AG04450 (cell line): ENCODE results near the gene DPYD. TPM values are rescaled to one million over a fixed set of nuclear protein-coding genes. Genes with fewer than 3 reads are reported as not detected.

Source experiments
- CTCF ChIA-PET: fragments of 300-600, 350-600 bp; formaldehyde crosslinking; extraction: SDS; loops from one replicate; lab custom pipeline; 2022; ENCODE audit warnings: antibody characterized with exemption, inconsistent platforms; lab: Charles Lee
- POLR2A ChIA-PET: fragments of 350-600 bp; formaldehyde crosslinking; extraction: SDS; loops from one replicate; lab custom pipeline; 2021; ENCODE audit warnings: antibody characterized with exemption, inconsistent platforms; lab: Yijun Ruan, JAX
- DNase-seq: peaks from one replicate; pipeline ENCODE4 v3.0.0-alpha.2; 2011; ENCODE audit warnings: low read depth, low spot score
- H3K27ac ChIP-seq: one replicate; pipeline ENCODE4 v1.5.1; 2012; ENCODE audit warnings: low read depth, low read length, control low read depth
- H3K27me3 ChIP-seq: one replicate; pipeline ENCODE4 v1.6.0; 2012; ENCODE audit warnings: low read length; ENCODE audit not compliant: control insufficient read depth, insufficient read depth
- H3K4me3 ChIP-seq: 2 replicates; pipeline ENCODE4 v1.5.1; 2011; ENCODE audit warnings: mild to moderate bottlenecking, low read depth, low read length, control low read depth
- H3K9me3 ChIP-seq: 2 replicates; pipeline ENCODE4 v1.5.1; 2012; ENCODE audit warnings: low read length; ENCODE audit not compliant: control insufficient read depth, insufficient read depth
- polyA plus RNA-seq: library from polyadenylated mRNA; depleted of rRNA; stranded (reverse); fragments of >200 nt; gene quantifications from 2 replicates; pipeline ENCODE4 v1.2.3, GENCODE V29; 2011
- TF ChIP-seq, protein P1 (sequence below): IDR thresholded peaks from 2 replicates; pipeline ENCODE4 v1.5.1; 2011; ENCODE audit warnings: low read depth, low read length, control low read depth, inconsistent platforms

The DPYD gene
- polyA plus RNA-seq, 1 experiment, result 21.4 TPM

DNA sequence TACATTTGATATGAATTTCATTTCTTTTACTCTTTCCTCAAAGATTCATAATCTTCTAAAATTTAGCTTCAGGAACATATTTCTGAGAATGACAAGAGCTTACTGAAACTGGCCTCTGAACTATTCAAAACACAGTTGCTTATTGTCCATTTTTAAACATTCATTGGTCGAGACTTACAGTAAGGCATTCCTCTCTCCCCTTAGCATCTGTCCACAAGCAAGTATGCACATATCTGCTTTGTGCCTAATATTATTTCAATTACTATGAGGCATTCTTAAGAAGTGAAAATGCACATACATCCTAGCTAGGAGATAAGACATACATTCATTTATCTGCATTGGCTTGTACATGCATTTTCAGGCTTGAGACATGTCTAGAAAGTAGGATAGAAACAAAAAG, 710.5 kb downstream of the DPYD start:
- ChIA-PET POLR2A (no interaction called here), CTCF (interaction anchor here (1.3 to 1.8 kb wide), 2 partner anchors 34 to 72 kb away, joined by 9 read pairs; no protein-coding TSS in a partner anchor)
- Histone ChIP-seq H3K27ac (no peak overlapping the region), H3K4me3 (no peak overlapping the region), H3K9me3 (no peaks in the 10 kb centered on the region), H3K27me3 (no peaks in the 10 kb centered on the region)
- TF ChIP-seq, protein P1, sequence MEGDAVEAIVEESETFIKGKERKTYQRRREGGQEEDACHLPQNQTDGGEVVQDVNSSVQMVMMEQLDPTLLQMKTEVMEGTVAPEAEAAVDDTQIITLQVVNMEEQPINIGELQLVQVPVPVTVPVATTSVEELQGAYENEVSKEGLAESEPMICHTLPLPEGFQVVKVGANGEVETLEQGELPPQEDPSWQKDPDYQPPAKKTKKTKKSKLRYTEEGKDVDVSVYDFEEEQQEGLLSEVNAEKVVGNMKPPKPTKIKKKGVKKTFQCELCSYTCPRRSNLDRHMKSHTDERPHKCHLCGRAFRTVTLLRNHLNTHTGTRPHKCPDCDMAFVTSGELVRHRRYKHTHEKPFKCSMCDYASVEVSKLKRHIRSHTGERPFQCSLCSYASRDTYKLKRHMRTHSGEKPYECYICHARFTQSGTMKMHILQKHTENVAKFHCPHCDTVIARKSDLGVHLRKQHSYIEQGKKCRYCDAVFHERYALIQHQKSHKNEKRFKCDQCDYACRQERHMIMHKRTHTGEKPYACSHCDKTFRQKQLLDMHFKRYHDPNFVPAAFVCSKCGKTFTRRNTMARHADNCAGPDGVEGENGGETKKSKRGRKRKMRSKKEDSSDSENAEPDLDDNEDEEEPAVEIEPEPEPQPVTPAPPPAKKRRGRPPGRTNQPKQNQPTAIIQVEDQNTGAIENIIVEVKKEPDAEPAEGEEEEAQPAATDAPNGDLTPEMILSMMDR, result no peak
- no peak for DNase-seq

DNA sequence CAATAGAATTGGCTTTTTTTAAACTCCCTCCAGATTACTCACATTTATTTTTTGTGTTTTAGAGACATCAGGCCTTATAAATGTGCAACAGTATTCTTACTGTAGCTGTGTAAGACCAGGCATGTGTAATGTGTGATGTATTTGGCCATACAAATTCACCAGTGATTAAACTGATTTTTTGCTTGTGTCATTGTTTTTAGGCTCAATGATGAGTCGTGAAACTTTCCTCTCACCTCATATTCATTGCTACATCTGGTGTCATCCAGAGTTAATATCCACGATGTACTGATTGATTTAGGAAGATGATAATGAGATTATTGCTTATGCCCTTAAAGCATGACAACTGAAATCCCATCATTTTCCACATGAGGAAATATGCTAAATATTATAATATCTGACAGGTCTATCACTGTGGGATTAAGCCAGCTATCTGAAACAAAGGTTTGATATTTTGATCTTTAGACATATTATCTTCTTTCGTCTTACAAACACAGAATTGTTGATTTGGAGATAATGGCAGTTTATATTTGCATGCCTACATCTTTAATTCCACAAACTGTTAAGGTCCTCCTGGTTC, 711.4 kb downstream of the DPYD start:
- CTCF ChIA-PET, result interaction anchor here (0.7 to 1.8 kb wide), 3 partner anchors 35 to 892 kb away, joined by 4 to 9 read pairs (median 9); no protein-coding TSS in a partner anchor

DNA sequence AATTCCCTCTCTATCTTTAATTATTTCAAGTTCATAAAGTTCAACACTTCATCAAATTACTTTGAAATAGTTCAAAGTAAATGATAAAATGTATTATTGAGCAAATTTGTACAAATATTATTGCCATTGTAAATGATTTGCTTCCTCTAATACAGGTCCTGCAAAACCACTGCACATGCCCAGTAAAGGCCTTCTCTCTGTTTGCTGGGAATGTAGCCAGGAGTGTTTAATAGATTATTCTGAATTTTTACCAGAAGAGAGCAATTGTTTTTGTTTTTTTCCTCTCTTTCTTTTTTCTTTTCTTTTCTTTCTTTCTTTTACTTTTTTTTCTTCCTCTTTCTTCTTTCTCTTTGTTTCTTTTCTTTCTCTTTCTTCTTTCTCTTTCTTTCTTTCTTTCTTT, 713.0 kb downstream of the DPYD start:
- TF ChIP-seq, protein P1, result no peak
- Histone ChIP-seq H3K27me3 (no peaks in the 10 kb centered on the region), H3K4me3 (no peak overlapping the region), H3K27ac (no peak overlapping the region), H3K9me3 (no peaks in the 10 kb centered on the region)
- ChIA-PET CTCF (interaction anchor here (0.7 kb wide), 1 partner anchor 446 kb away, joined by 3 read pairs; no protein-coding TSS in a partner anchor), POLR2A (no interaction called here)
- DNase-seq, result no peak

More for the DNA sequence above, 711.4 kb downstream of the DPYD start:
- Histone ChIP-seq H3K9me3 (no peaks in the 10 kb centered on the region), H3K27me3 (no peaks in the 10 kb centered on the region), H3K27ac (no peak overlapping the region), H3K4me3 (no peak overlapping the region)
- POLR2A ChIA-PET, result no interaction called here
- DNase-seq, result no peak
- TF ChIP-seq, protein P1, result no peak

DNA sequence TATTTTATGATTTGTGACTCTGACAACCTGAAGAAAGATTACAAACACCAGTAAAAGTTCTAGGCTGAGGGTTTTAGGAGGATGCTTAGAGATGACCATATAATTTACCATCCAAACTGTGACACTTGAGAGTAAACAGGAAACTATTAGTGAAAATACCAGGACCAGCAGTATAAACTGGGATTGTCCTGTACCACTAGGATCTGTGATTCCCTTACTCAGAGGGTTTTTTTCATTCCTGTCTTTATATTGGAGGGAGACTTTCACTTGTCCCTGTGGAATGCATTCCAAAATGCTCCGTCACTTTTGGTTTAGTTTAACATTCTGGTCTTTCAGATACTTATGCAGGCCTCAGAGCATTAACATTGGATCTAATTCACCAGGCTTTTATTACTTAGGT, 716.4 kb downstream of the DPYD start:
- no peak overlapping the region for H3K27ac ChIP-seq
- no peak overlapping the region for H3K4me3 ChIP-seq
- ChIA-PET CTCF (no interaction called here), POLR2A (no interaction called here)
- DNase-seq, result no peak
- TF ChIP-seq, protein P1, result no peak
- H3K27me3 ChIP-seq, result no peaks in the 10 kb centered on the region
- H3K9me3 ChIP-seq, result no peaks in the 10 kb centered on the region

DNA sequence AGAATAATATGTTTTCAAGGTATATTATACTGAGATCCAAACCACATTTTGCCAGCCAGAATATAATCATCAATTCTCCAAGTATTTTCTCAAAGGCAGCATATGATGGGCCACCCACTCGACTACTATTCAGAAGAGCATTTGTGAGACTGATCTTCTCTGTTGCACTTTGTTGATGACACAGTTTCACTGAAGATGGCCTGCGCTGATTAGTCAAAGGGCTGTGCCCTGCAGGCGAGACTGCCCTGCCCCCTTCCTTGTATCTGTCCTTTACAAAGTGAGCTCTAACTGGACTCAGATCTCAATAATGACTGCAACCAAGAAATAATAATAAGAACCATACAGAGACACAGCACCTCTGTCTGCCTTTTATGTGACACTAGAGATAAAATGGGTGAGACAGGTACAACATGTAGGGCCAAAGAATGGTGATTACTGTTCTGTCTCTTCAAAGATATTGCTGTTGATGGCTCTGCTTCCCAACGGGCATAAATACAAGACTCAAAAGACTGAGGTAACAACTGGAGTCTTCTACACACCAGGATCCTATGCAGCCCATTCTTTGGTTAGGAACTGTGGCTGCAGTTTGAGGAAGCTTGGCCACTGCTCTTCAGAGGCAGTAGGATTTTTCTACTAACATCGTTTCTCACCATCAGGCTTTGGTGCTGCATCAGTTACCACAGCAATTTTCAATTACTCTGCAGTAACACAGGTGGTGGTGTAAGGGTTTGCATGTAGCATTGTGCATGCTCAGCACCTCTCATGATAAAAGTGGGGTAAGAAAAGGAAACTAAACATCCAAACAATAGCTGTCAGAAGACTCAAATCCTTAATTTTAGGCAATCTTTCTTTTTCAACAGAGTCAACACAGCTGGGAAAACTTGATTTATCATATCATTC, 718.1 kb downstream of the DPYD start:
- no peaks in the 10 kb centered on the region for H3K9me3 ChIP-seq
- CTCF ChIA-PET, result no interaction called here
- POLR2A ChIA-PET, result no interaction called here
- no peak overlapping the region for H3K27ac ChIP-seq
- TF ChIP-seq, protein P1, result no peak
- H3K4me3 ChIP-seq, result no peak overlapping the region
- no peaks in the 10 kb centered on the region for H3K27me3 ChIP-seq
- no peak for DNase-seq
